Loucy (cell line): ENCODE results near the gene MON2.

Experiments
- H2AFZ ChIP-seq: fragments of 200-600 bp; sonication (generic); 2 replicates; pipeline ENCODE4 v1.6.0; 2016; ENCODE audit warnings: antibody characterized with exemption, mild to moderate bottlenecking, low read length, moderate library complexity
- H3F3A ChIP-seq: fragments of 200-600 bp; 2 replicates; pipeline ENCODE4 v1.6.0; 2016; ENCODE audit warnings: antibody characterized with exemption, low read depth, mild to moderate bottlenecking
- H3K27me3 ChIP-seq: fragments of 200-600 bp; sonication (generic); 2 replicates; pipeline ENCODE4 v1.6.1; 2014; ENCODE audit warnings: low read length, mild to moderate bottlenecking; ENCODE audit not compliant: insufficient read depth, poor library complexity, severe bottlenecking
- H3K36me3 ChIP-seq: fragments of 200-600 bp; sonication (generic); 2 replicates; pipeline ENCODE4 v1.6.1; 2016; ENCODE audit warnings: low read length; ENCODE audit not compliant: insufficient read depth
- H3K4me1 ChIP-seq: fragments of 200-600 bp; sonication (generic); 2 replicates; pipeline ENCODE4 v1.5.1; 2014; ENCODE audit warnings: low read length, mild to moderate bottlenecking; ENCODE audit not compliant: insufficient read depth, poor library complexity, severe bottlenecking
- H3K4me2 ChIP-seq: fragments of 200-600 bp; sonication (generic); 2 replicates; pipeline ENCODE4 v1.6.0; 2014; ENCODE audit warnings: antibody characterized with exemption, low read length, low read depth, mild to moderate bottlenecking; ENCODE audit not compliant: poor library complexity, severe bottlenecking
- H3K4me3 ChIP-seq: fragments of 200-600 bp; sonication (generic); 2 replicates; pipeline ENCODE4 v1.5.1; 2014; ENCODE audit warnings: low read length, mild to moderate bottlenecking, mixed read lengths; ENCODE audit not compliant: poor library complexity, severe bottlenecking
- H3K79me2 ChIP-seq: fragments of 200-600 bp; sonication (generic); 2 replicates; pipeline ENCODE4 v1.6.1; 2014; ENCODE audit warnings: low read length; ENCODE audit not compliant: insufficient read depth
- H3K9ac ChIP-seq: fragments of 200-600 bp; sonication (generic); 2 replicates; pipeline ENCODE4 v1.6.0; 2014; ENCODE audit warnings: mild to moderate bottlenecking, low read depth, low read length, moderate library complexity; ENCODE audit not compliant: poor library complexity, severe bottlenecking
- H3K9me2 ChIP-seq: fragments of 200-600 bp; sonication (generic); replicated peaks from 2 replicates; pipeline ENCODE4 v1.6.1; 2016; ENCODE audit warnings: low read depth, low read length, mixed read lengths
- H3K9me3 ChIP-seq: fragments of 200-600 bp; sonication (generic); 2 replicates; pipeline ENCODE4 v1.6.1; 2014; ENCODE audit warnings: mild to moderate bottlenecking, antibody characterized with exemption, low read length, low read depth; ENCODE audit not compliant: insufficient read depth
- H4K20me1 ChIP-seq: fragments of 200-600 bp; sonication (generic); 2 replicates; pipeline ENCODE4 v1.6.0; 2014; ENCODE audit warnings: antibody characterized with exemption, low read length, mild to moderate bottlenecking; ENCODE audit not compliant: insufficient read depth, poor library complexity, severe bottlenecking
- CTCF ChIP-seq: fragments of 200-600 bp; sonication (generic); conservative IDR thresholded peaks from 2 replicates; pipeline ENCODE4 v1.5.1; 2014; ENCODE audit warnings: mild to moderate bottlenecking, antibody characterized with exemption, low read length
- EZH2phosphoT487 ChIP-seq: fragments of 200-600 bp; IDR thresholded peaks from 2 replicates; pipeline ENCODE4 v1.6.1; 2018; ENCODE audit warnings: antibody characterized with exemption, mild to moderate bottlenecking, moderate library complexity, borderline replicate concordance

The MON2 gene

GRCh38 chr12:62625228-62625627 is 158.6 kb downstream of the MON2 start:
- Histone ChIP-seq H3K9ac (no peak overlapping the region), H3K79me2 (no peaks in the 10 kb centered on the region)

GRCh38 chr12:62627181-62627580 is 160.6 kb downstream of the MON2 start:
- H3K4me2 ChIP-seq, result no peak overlapping the region
- no peaks in the 10 kb centered on the region for H3F3A ChIP-seq
- no peaks in the 10 kb centered on the region for H3K79me2 ChIP-seq
- H3K9ac ChIP-seq, result no peak overlapping the region
- H3K4me1 ChIP-seq, result no peaks in the 10 kb centered on the region
- no peaks in the 10 kb centered on the region for H3K36me3 ChIP-seq
- no peak overlapping the region for H2AFZ ChIP-seq
- no peaks in the 10 kb centered on the region for H3K9me3 ChIP-seq
- H4K20me1 ChIP-seq, result no peaks in the 10 kb centered on the region
- TF ChIP-seq EZH2phosphoT487, result no peak
- TF ChIP-seq CTCF, result no peak
- no peak overlapping the region for H3K4me3 ChIP-seq
- H3K27me3 ChIP-seq, result no peaks in the 10 kb centered on the region
- no peaks in the 10 kb centered on the region for H3K9me2 ChIP-seq

More at GRCh38 chr12:62625228-62625627, 158.6 kb downstream of the MON2 start:
- Histone ChIP-seq H3K4me3 (no peak overlapping the region), H3K27me3 (no peaks in the 10 kb centered on the region), H4K20me1 (no peaks in the 10 kb centered on the region), H3K9me3 (no peaks in the 10 kb centered on the region), H3K9me2 (no peaks in the 10 kb centered on the region), H3K4me2 (no peak overlapping the region), H2AFZ (no peak overlapping the region), H3K4me1 (no peaks in the 10 kb centered on the region), H3F3A (no peaks in the 10 kb centered on the region), H3K36me3 (no peaks in the 10 kb centered on the region)
- no peak for TF ChIP-seq EZH2phosphoT487

GRCh38 chr12:62629413-62629812 is 162.8 kb downstream of the MON2 start:
- Histone ChIP-seq H4K20me1 (no peaks in the 10 kb centered on the region), H3K9me2 (no peaks in the 10 kb centered on the region), H2AFZ (no peak overlapping the region), H3K9me3 (no peaks in the 10 kb centered on the region), H3K36me3 (no peaks in the 10 kb centered on the region), H3K79me2 (no peaks in the 10 kb centered on the region), H3K4me3 (no peak overlapping the region), H3K4me1 (no peaks in the 10 kb centered on the region), H3K9ac (no peak overlapping the region), H3K27me3 (no peaks in the 10 kb centered on the region), H3K4me2 (no peak overlapping the region), H3F3A (no peaks in the 10 kb centered on the region)
- no peak for TF ChIP-seq EZH2phosphoT487
- TF ChIP-seq CTCF, result no peak

- no peak overlapping the region for H2AFZ ChIP-seq
Observed at GRCh38 chr12:62629971-62630739, 163.5 kb downstream of the MON2 start.

More at GRCh38 chr12:62629971-62630739, 163.5 kb downstream of the MON2 start:
- H3K4me3 ChIP-seq, result no peak overlapping the region
- H4K20me1 ChIP-seq, result no peaks in the 10 kb centered on the region
- no peaks in the 10 kb centered on the region for H3K27me3 ChIP-seq
- no peaks in the 10 kb centered on the region for H3K9me3 ChIP-seq
- no peak overlapping the region for H3K9ac ChIP-seq
- H3K4me1 ChIP-seq, result no peaks in the 10 kb centered on the region
- H3K9me2 ChIP-seq, result no peaks in the 10 kb centered on the region
- H3K4me2 ChIP-seq, result no peak overlapping the region
- no peaks in the 10 kb centered on the region for H3K36me3 ChIP-seq
- TF ChIP-seq EZH2phosphoT487 (no peak), CTCF (no peak)
- no peaks in the 10 kb centered on the region for H3K79me2 ChIP-seq
- H3F3A ChIP-seq, result no peaks in the 10 kb centered on the region
